Activated T-cell treated with anti-CD3 and anti-CD28 coated beads, Interleukin-2, amount 50 U/mL, for 24 hours (primary cell): Measurements from ENCODE around the gene COX6B1.

Experiments
- DNase-seq: peaks from one replicate; pipeline ENCODE4 v3.0.0-alpha.2; 2020
- H3K27ac Mint-ChIP-seq: 2 replicates; pipeline ENCODE4 v1.8.0; 2020; ENCODE audit warnings: mild to moderate bottlenecking, mixed read lengths
- H3K27me3 Mint-ChIP-seq: 2 replicates; pipeline ENCODE4 v1.8.0; 2020; ENCODE audit warnings: mixed read lengths
- H3K36me3 Mint-ChIP-seq: 2 replicates; pipeline ENCODE4 v1.8.0; 2020; ENCODE audit warnings: low read depth, mixed read lengths
- H3K4me1 Mint-ChIP-seq: 2 replicates; pipeline ENCODE4 v1.8.0; 2020; ENCODE audit warnings: low read depth, mixed read lengths
- H3K4me3 Mint-ChIP-seq: 2 replicates; pipeline ENCODE4 v1.8.0; 2020; ENCODE audit warnings: mild to moderate bottlenecking, moderate library complexity, mixed read lengths
- H3K9me3 Mint-ChIP-seq: 2 replicates; pipeline ENCODE4 v1.8.0; 2020; ENCODE audit warnings: mixed read lengths

Gene COX6B1

GRCh38 chr19:35621708-35622107 is 26.4 kb upstream of the COX6B1 start:
- Mint-ChIP-seq H3K9me3 (no peaks in the 10 kb centered on the region), H3K4me1 (no peaks in the 10 kb centered on the region), H3K27me3 (no peaks in the 10 kb centered on the region), H3K4me3 (no peak overlapping the region), H3K27ac (peak overlapping the region; percentile 23), H3K36me3 (peaks cover 67% of the 10 kb centered on the region)
- DNase-seq: no peak

- Mint-ChIP-seq H3K4me1 (no peaks in the 10 kb centered on the region), H3K27ac (peak overlapping the region; percentile 50), H3K4me3 (no peak overlapping the region), H3K9me3 (no peaks in the 10 kb centered on the region), H3K27me3 (no peaks in the 10 kb centered on the region), H3K36me3 (peaks cover 56% of the 10 kb centered on the region)
- no peak for DNase-seq
These were observed 25.4 kb upstream of the COX6B1 start for GRCh38 chr19:35622750-35623149.

- no peak overlapping the region for H3K4me3 Mint-ChIP-seq
- H3K27ac Mint-ChIP-seq: no peak overlapping the region
- no peaks in the 10 kb centered on the region for H3K9me3 Mint-ChIP-seq
- peaks cover 4% of the 10 kb centered on the region for H3K4me1 Mint-ChIP-seq
- H3K27me3 Mint-ChIP-seq: no peaks in the 10 kb centered on the region
- DNase-seq: no peak
- peaks cover 55% of the 10 kb centered on the region for H3K36me3 Mint-ChIP-seq
These were observed 24.7 kb upstream of the COX6B1 start for GRCh38 chr19:35623327-35624010.

- DNase-seq: no peak
- Mint-ChIP-seq H3K4me3 (peak overlapping the region; percentile 94), H3K27me3 (no peaks in the 10 kb centered on the region), H3K9me3 (no peaks in the 10 kb centered on the region), H3K4me1 (peaks cover 15% of the 10 kb centered on the region), H3K36me3 (peaks cover 56% of the 10 kb centered on the region), H3K27ac (peak overlapping the region; percentile 99)
These were observed 19.9 kb upstream of the COX6B1 start for GRCh38 chr19:35628264-35628564.

- peaks cover 15% of the 10 kb centered on the region for H3K4me1 Mint-ChIP-seq
- no peaks in the 10 kb centered on the region for H3K9me3 Mint-ChIP-seq
- peak within 1 kb of the TSS; percentile 94 for H3K4me3 Mint-ChIP-seq
- peak within 1 kb of the TSS; percentile 99 for H3K27ac Mint-ChIP-seq
- H3K36me3 Mint-ChIP-seq: peaks cover 55% of the 10 kb centered on the region
- peak; percentile 99 for DNase-seq
- no peaks in the 10 kb centered on the region for H3K27me3 Mint-ChIP-seq
These were observed 19.4 kb upstream of the COX6B1 start, which contains the start of gene RBM42 for GRCh38 chr19:35628565-35629331. RBM42 (plus strand) TSS chr19:35629036; CDS start chr19:35629154, 118 bp downstream.

- no peak for DNase-seq
- peak overlapping the region; percentile 94 for H3K4me3 Mint-ChIP-seq
- peaks cover 15% of the 10 kb centered on the region for H3K4me1 Mint-ChIP-seq
- H3K27me3 Mint-ChIP-seq: no peaks in the 10 kb centered on the region
- no peaks in the 10 kb centered on the region for H3K9me3 Mint-ChIP-seq
- H3K27ac Mint-ChIP-seq: peak overlapping the region; percentile 99
- peaks cover 60% of the 10 kb centered on the region for H3K36me3 Mint-ChIP-seq
These were observed 18.8 kb upstream of the COX6B1 start for GRCh38 chr19:35629332-35629633.

GRCh38 chr19:35633727-35634440 is 14.2 kb upstream of the COX6B1 start:
- Mint-ChIP-seq H3K27ac (no peak overlapping the region), H3K4me1 (peaks cover 7% of the 10 kb centered on the region), H3K4me3 (no peak overlapping the region), H3K36me3 (peaks cover 93% of the 10 kb centered on the region), H3K9me3 (no peaks in the 10 kb centered on the region), H3K27me3 (no peaks in the 10 kb centered on the region)
- DNase-seq: no peak

GRCh38 chr19:35636651-35637050 is 11.5 kb upstream of the COX6B1 start:
- no peaks in the 10 kb centered on the region for H3K27me3 Mint-ChIP-seq
- H3K4me3 Mint-ChIP-seq: no peak overlapping the region
- H3K4me1 Mint-ChIP-seq: peaks cover 8% of the 10 kb centered on the region
- no peaks in the 10 kb centered on the region for H3K9me3 Mint-ChIP-seq
- peaks cover 69% of the 10 kb centered on the region for H3K36me3 Mint-ChIP-seq
- no peak overlapping the region for H3K27ac Mint-ChIP-seq
- no peak for DNase-seq

GRCh38 chr19:35637165-35637564 is 11.0 kb upstream of the COX6B1 start:
- H3K4me1 Mint-ChIP-seq: peaks cover 12% of the 10 kb centered on the region
- peaks cover 64% of the 10 kb centered on the region for H3K36me3 Mint-ChIP-seq
- no peak overlapping the region for H3K27ac Mint-ChIP-seq
- H3K9me3 Mint-ChIP-seq: no peaks in the 10 kb centered on the region
- DNase-seq: no peak
- no peaks in the 10 kb centered on the region for H3K27me3 Mint-ChIP-seq
- H3K4me3 Mint-ChIP-seq: no peak overlapping the region

- H3K36me3 Mint-ChIP-seq: peaks cover 46% of the 10 kb centered on the region
- peaks cover 25% of the 10 kb centered on the region for H3K4me1 Mint-ChIP-seq
- no peak overlapping the region for H3K27ac Mint-ChIP-seq
- H3K4me3 Mint-ChIP-seq: no peak overlapping the region
- no peak for DNase-seq
- no peaks in the 10 kb centered on the region for H3K27me3 Mint-ChIP-seq
- no peaks in the 10 kb centered on the region for H3K9me3 Mint-ChIP-seq
These were observed 8.8 kb upstream of the COX6B1 start for GRCh38 chr19:35639321-35639639.

- no peaks in the 10 kb centered on the region for H3K27me3 Mint-ChIP-seq
- H3K36me3 Mint-ChIP-seq: peaks cover 40% of the 10 kb centered on the region
- DNase-seq: no peak
- peaks cover 31% of the 10 kb centered on the region for H3K4me1 Mint-ChIP-seq
- no peak overlapping the region for H3K27ac Mint-ChIP-seq
- no peak overlapping the region for H3K4me3 Mint-ChIP-seq
- no peaks in the 10 kb centered on the region for H3K9me3 Mint-ChIP-seq
These were observed 8.3 kb upstream of the COX6B1 start for GRCh38 chr19:35639863-35640262.

- Mint-ChIP-seq H3K27ac (peak within 1 kb of the TSS; percentile 76), H3K9me3 (no peaks in the 10 kb centered on the region), H3K4me3 (peak within 1 kb of the TSS; percentile 45), H3K4me1 (peaks cover 43% of the 10 kb centered on the region), H3K27me3 (no peaks in the 10 kb centered on the region), H3K36me3 (peaks cover 23% of the 10 kb centered on the region)
- peak; percentile 56 for DNase-seq
These were observed 6.5 kb upstream of the COX6B1 start, which contains the start of gene ETV2 for GRCh38 chr19:35641515-35642151. ETV2 (plus strand) TSS chr19:35641745; CDS start chr19:35642461, 716 bp downstream.

- Mint-ChIP-seq H3K27ac (peak overlapping the region; percentile 26), H3K4me3 (peak overlapping the region; percentile 45), H3K4me1 (peaks cover 44% of the 10 kb centered on the region), H3K36me3 (peaks cover 16% of the 10 kb centered on the region), H3K27me3 (no peaks in the 10 kb centered on the region), H3K9me3 (no peaks in the 10 kb centered on the region)
- DNase-seq: no peak
These were observed 5.8 kb upstream of the COX6B1 start for GRCh38 chr19:35642312-35642711.

- no peak for DNase-seq
- H3K9me3 Mint-ChIP-seq: no peaks in the 10 kb centered on the region
- H3K27me3 Mint-ChIP-seq: no peaks in the 10 kb centered on the region
These were observed 5.3 kb upstream of the COX6B1 start for GRCh38 chr19:35642798-35643254.

More at GRCh38 chr19:35642798-35643254, 5.3 kb upstream of the COX6B1 start:
- Mint-ChIP-seq H3K36me3 (peaks cover 11% of the 10 kb centered on the region), H3K4me3 (peak overlapping the region; percentile 79), H3K4me1 (peaks cover 46% of the 10 kb centered on the region), H3K27ac (peak overlapping the region; percentile 57)
